ENCODE data around the gene ZNF423.

DNA sequence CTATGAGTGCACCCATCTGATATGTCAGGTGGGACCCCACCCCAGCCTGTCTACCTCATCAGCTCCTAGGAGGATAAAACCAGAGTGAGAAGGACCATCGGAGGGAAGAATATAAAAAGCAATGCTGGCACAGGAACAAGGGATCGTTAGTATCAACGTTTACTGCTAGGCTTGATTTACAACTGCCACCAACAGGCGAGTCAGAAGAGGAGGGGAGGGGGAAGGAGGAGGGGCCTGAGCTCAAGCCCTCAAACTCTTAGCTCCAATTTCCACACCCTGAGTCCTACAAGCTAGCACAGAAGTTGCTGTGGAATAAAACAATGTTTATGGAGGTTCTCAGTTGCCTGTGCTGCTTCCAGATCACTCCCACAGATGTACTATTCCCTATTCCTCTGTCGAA is 247.8 kb downstream of the ZNF423 start:
- TF ChIP-seq, protein P1, sequence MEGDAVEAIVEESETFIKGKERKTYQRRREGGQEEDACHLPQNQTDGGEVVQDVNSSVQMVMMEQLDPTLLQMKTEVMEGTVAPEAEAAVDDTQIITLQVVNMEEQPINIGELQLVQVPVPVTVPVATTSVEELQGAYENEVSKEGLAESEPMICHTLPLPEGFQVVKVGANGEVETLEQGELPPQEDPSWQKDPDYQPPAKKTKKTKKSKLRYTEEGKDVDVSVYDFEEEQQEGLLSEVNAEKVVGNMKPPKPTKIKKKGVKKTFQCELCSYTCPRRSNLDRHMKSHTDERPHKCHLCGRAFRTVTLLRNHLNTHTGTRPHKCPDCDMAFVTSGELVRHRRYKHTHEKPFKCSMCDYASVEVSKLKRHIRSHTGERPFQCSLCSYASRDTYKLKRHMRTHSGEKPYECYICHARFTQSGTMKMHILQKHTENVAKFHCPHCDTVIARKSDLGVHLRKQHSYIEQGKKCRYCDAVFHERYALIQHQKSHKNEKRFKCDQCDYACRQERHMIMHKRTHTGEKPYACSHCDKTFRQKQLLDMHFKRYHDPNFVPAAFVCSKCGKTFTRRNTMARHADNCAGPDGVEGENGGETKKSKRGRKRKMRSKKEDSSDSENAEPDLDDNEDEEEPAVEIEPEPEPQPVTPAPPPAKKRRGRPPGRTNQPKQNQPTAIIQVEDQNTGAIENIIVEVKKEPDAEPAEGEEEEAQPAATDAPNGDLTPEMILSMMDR (IDR thresholded peaks at IDR 0.05), result no peak
- no peak for TF ChIP-seq POLR2A (IDR thresholded peaks at IDR 0.05)
